K562 (cell line): ENCODE results near the gene DLG3. TPM values are rescaled to one million over a fixed set of nuclear protein-coding genes. Genes with fewer than 3 reads are reported as not detected.

Experiments
- CBX1 ChIP-seq: sonication (generic); IDR thresholded peaks from 2 replicates; pipeline ENCODE4 v1.6.1; 2016; ENCODE audit warnings: antibody characterized with exemption, low read depth, mild to moderate bottlenecking
- GABPB1 ChIP-seq: sonication (generic); formaldehyde crosslinking; IDR thresholded peaks from 2 replicates; pipeline ENCODE4 v1.8.0; 2022; ENCODE audit warnings: mild to moderate bottlenecking, missing genetic modification reagents
- GATA2 ChIP-seq: sonication (generic); formaldehyde crosslinking; IDR thresholded peaks from 2 replicates; pipeline ENCODE4 v1.4.0; 2020; ENCODE audit warnings: mild to moderate bottlenecking, missing genetic modification reagents
- GTF2F1 ChIP-seq: IDR thresholded peaks from 2 replicates; pipeline ENCODE4 v1.6.1; 2011; ENCODE audit warnings: low read depth, low read length, improper control_type of control experiment
- MCM5 ChIP-seq: fragments of 450-650 bp; IDR thresholded peaks from 2 replicates; pipeline ENCODE4 v1.6.1; 2016; ENCODE audit warnings: low read depth
- MEIS2 ChIP-seq: fragments of 450-650 bp; IDR thresholded peaks from 2 replicates; pipeline ENCODE4 v1.6.1; 2014; ENCODE audit warnings: mild to moderate bottlenecking; ENCODE audit not compliant: partially characterized antibody
- NFXL1 ChIP-seq: fragments of 450-650 bp; formaldehyde crosslinking; IDR thresholded peaks from 2 replicates; pipeline ENCODE4 v1.4.0; 2021; ENCODE audit warnings: mild to moderate bottlenecking
- POLR2A ChIP-seq: fragments of 450-650 bp; conservative IDR thresholded peaks from 2 replicates; pipeline ENCODE4 v1.6.1; 2016
- POLR2AphosphoS5 ChIP-seq: IDR thresholded peaks from 2 replicates; pipeline ENCODE4 v1.6.1; 2011; ENCODE audit warnings: mild to moderate bottlenecking, low read depth, low read length, moderate library complexity; ENCODE audit not compliant: control insufficient read depth, insufficient read depth
- POU5F1 ChIP-seq: fragments of 150-350 bp; IDR thresholded peaks from 2 replicates; pipeline ENCODE4 v1.6.1; 2014; ENCODE audit warnings: borderline replicate concordance, low read length, low read depth, mild to moderate bottlenecking; ENCODE audit not compliant: partially characterized antibody
- PTBP1 ChIP-seq: fragments of 200-400 bp; formaldehyde crosslinking; IDR thresholded peaks from 2 replicates; pipeline ENCODE4 v1.6.1; 2017; ENCODE audit warnings: low read depth, low read length
- SRSF3 ChIP-seq: fragments of 200-400 bp; formaldehyde crosslinking; IDR thresholded peaks from 2 replicates; pipeline ENCODE4 v1.6.1; 2016; ENCODE audit warnings: mild to moderate bottlenecking, low read length, moderate library complexity; ENCODE audit not compliant: insufficient read depth
- ZNF143 ChIP-seq: sonication (generic); formaldehyde crosslinking; IDR thresholded peaks from 2 replicates; pipeline ENCODE4 v1.9.0; 2022; ENCODE audit warnings: mild to moderate bottlenecking, missing genetic modification reagents
- polyA plus RNA-seq, 8 experiments: library from polyadenylated mRNA; depleted of rRNA in 4 of 8; stranded (reverse) in 5 of 8; unstranded in 3 of 8; fragments of >200 nt; fragmentation: Nextera tagmentation in 2 of 8; fragmentation: Illumina TruSeq in 1 of 8; extraction: Ambion mirVana in 2 of 8; extraction: Trizol in 1 of 8; gene quantifications; 2 replicates each; pipeline versions ENCODE4 v1.2.1 to v1.2.3, GENCODE V29; 2011 to 2014; ENCODE audit warnings: inconsistent platforms in 1 of 8, missing spikeins in 1 of 8
- total RNA-seq, 7 experiments: library from RNA; depleted of rRNA in 6 of 7; stranded (reverse); fragments of >200 nt in 6 of 7; fragmentation: Illumina TruSeq in 2 of 7; extraction: Trizol in 2 of 7; gene quantifications; 2 replicates each; pipeline versions ENCODE4 v1.2.1 to v1.2.3, GENCODE V29; 2011 to 2021; ENCODE audit warnings: low replicate concordance in 1 of 7
- TF ChIP-seq, protein P1 (sequence below): fragments of 200-800 bp; sonication (Bioruptor generic); IDR thresholded peaks from 2 replicates; pipeline ENCODE4 v1.6.1; 2016; ENCODE audit warnings: missing genetic modification characterization, missing compliant biosample characterization
- TF ChIP-seq, protein P2 (sequence below): IDR thresholded peaks from 3 replicates; pipeline ENCODE4 v1.6.1; 2011; ENCODE audit warnings: borderline replicate concordance, mild to moderate bottlenecking; ENCODE audit not compliant: insufficient read length, insufficient read depth
- TF ChIP-seq, protein P3 (sequence below): fragments of 450-650 bp; IDR thresholded peaks from 2 replicates; pipeline ENCODE4 v1.6.1; 2017; ENCODE audit warnings: antibody characterized with exemption, mild to moderate bottlenecking

DLG3 gene
- total and polyA plus RNA-seq, 9 of the 15 experiments (the other 6 are each of a cell fraction or from before 2014, with no cell fraction given), result 3.1 to 15.7 (median 8.8) TPM

DNA sequence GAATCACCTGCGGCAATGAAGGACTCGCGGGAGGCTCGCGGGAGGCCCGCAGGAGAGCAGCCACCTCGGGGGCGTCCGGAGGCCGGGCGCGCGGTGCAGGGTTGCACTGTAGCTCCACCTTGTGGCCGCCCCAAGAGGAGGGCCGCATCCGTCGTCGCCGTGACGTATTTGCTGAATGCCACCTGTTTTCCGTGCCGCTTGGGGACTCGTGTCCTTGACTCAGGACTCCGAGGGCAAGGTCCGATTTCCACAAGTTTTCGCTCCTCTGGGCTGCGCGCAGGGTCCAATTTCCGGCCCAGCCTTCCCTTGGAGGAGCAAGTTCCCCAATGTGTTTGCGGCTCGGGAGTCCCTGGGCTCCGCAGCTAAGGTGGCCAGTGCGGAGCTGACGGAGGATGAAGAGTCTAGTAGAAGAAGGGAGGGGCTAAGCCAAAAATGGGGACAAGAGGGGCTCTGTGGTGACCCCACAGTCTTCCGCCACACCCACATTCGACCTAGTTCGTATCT is 10.7 kb upstream of the DLG3 start (continued):
- TF ChIP-seq, protein P1, sequence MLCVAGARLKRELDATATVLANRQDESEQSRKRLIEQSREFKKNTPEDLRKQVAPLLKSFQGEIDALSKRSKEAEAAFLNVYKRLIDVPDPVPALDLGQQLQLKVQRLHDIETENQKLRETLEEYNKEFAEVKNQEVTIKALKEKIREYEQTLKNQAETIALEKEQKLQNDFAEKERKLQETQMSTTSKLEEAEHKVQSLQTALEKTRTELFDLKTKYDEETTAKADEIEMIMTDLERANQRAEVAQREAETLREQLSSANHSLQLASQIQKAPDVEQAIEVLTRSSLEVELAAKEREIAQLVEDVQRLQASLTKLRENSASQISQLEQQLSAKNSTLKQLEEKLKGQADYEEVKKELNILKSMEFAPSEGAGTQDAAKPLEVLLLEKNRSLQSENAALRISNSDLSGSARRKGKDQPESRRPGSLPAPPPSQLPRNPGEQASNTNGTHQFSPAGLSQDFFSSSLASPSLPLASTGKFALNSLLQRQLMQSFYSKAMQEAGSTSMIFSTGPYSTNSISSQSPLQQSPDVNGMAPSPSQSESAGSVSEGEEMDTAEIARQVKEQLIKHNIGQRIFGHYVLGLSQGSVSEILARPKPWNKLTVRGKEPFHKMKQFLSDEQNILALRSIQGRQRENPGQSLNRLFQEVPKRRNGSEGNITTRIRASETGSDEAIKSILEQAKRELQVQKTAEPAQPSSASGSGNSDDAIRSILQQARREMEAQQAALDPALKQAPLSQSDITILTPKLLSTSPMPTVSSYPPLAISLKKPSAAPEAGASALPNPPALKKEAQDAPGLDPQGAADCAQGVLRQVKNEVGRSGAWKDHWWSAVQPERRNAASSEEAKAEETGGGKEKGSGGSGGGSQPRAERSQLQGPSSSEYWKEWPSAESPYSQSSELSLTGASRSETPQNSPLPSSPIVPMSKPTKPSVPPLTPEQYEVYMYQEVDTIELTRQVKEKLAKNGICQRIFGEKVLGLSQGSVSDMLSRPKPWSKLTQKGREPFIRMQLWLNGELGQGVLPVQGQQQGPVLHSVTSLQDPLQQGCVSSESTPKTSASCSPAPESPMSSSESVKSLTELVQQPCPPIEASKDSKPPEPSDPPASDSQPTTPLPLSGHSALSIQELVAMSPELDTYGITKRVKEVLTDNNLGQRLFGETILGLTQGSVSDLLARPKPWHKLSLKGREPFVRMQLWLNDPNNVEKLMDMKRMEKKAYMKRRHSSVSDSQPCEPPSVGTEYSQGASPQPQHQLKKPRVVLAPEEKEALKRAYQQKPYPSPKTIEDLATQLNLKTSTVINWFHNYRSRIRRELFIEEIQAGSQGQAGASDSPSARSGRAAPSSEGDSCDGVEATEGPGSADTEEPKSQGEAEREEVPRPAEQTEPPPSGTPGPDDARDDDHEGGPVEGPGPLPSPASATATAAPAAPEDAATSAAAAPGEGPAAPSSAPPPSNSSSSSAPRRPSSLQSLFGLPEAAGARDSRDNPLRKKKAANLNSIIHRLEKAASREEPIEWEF, result no peak
- no peak for TF ChIP-seq SRSF3
- no peak for TF ChIP-seq GTF2F1
- TF ChIP-seq MEIS2, result peak; percentile 41
- TF ChIP-seq, protein P2, sequence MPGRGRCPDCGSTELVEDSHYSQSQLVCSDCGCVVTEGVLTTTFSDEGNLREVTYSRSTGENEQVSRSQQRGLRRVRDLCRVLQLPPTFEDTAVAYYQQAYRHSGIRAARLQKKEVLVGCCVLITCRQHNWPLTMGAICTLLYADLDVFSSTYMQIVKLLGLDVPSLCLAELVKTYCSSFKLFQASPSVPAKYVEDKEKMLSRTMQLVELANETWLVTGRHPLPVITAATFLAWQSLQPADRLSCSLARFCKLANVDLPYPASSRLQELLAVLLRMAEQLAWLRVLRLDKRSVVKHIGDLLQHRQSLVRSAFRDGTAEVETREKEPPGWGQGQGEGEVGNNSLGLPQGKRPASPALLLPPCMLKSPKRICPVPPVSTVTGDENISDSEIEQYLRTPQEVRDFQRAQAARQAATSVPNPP, result no peak
- no peak for TF ChIP-seq GABPB1 (CRISPR knock-in tag)
- TF ChIP-seq MCM5, result no peak
- TF ChIP-seq ZNF143, result no peak
- no peak for TF ChIP-seq GATA2 (CRISPR knock-in tag)
- no peak for TF ChIP-seq POU5F1
- no peak for TF ChIP-seq CBX1
- TF ChIP-seq PTBP1, result no peak
- peak; percentile 55 for TF ChIP-seq POLR2A
- no peak for TF ChIP-seq NFXL1 (CRISPR knock-in tag)
- TF ChIP-seq, protein P3, sequence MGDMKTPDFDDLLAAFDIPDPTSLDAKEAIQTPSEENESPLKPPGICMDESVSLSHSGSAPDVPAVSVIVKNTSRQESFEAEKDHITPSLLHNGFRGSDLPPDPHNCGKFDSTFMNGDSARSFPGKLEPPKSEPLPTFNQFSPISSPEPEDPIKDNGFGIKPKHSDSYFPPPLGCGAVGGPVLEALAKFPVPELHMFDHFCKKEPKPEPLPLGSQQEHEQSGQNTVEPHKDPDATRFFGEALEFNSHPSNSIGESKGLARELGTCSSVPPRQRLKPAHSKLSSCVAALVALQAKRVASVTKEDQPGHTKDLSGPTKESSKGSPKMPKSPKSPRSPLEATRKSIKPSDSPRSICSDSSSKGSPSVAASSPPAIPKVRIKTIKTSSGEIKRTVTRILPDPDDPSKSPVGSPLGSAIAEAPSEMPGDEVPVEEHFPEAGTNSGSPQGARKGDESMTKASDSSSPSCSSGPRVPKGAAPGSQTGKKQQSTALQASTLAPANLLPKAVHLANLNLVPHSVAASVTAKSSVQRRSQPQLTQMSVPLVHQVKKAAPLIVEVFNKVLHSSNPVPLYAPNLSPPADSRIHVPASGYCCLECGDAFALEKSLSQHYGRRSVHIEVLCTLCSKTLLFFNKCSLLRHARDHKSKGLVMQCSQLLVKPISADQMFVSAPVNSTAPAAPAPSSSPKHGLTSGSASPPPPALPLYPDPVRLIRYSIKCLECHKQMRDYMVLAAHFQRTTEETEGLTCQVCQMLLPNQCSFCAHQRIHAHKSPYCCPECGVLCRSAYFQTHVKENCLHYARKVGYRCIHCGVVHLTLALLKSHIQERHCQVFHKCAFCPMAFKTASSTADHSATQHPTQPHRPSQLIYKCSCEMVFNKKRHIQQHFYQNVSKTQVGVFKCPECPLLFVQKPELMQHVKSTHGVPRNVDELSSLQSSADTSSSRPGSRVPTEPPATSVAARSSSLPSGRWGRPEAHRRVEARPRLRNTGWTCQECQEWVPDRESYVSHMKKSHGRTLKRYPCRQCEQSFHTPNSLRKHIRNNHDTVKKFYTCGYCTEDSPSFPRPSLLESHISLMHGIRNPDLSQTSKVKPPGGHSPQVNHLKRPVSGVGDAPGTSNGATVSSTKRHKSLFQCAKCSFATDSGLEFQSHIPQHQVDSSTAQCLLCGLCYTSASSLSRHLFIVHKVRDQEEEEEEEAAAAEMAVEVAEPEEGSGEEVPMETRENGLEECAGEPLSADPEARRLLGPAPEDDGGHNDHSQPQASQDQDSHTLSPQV, result no peak
- TF ChIP-seq POLR2AphosphoS5, result no peak
